GM19025 (cell line): ENCODE measurements around the gene ACAP1.
"Not testable (repeated sequence)": the region's sequence is repeated elsewhere in the genome, so short reads cannot be mapped to it uniquely, and the experiment has no call there.

ENCODE experiments used
- ATAC-seq: cut with Tn5 transposase; IDR thresholded peaks from one replicate; pipeline ENCODE4 v1.9.1; 2021; ENCODE audit warnings: mild to moderate bottlenecking, low read depth, moderate library complexity; ENCODE audit not compliant: unreplicated experiment

Gene ACAP1

GRCh38 chr17:7352910-7353635 is 16.7 kb downstream of the ACAP1 start:
- ATAC-seq, result no peak

- no peak for ATAC-seq
Observed at GRCh38 chr17:7354262-7354843, 18.0 kb downstream of the ACAP1 start.

GRCh38 chr17:7355053-7355452 is 18.7 kb downstream of the ACAP1 start, which contains the start of gene TMEM95:
Gene TMEM95, plus strand, starts transcription at chr17:7355156. Its CDS starts 49 bp downstream, at chr17:7355205.
- no peak for ATAC-seq

GRCh38 chr17:7355573-7355972 is 19.2 kb downstream of the ACAP1 start:
- ATAC-seq, result no peak

GRCh38 chr17:7356072-7356549 is 19.8 kb downstream of the ACAP1 start:
- ATAC-seq, result no peak

GRCh38 chr17:7356756-7357155 is 20.4 kb downstream of the ACAP1 start:
- no peak for ATAC-seq

- no peak for ATAC-seq
Observed at GRCh38 chr17:7357381-7357780, 21.1 kb downstream of the ACAP1 start.

GRCh38 chr17:7361906-7362305 is 25.6 kb downstream of the ACAP1 start:
- no peak for ATAC-seq

- ATAC-seq, result no peak
Observed at GRCh38 chr17:7363311-7363710, 27.0 kb downstream of the ACAP1 start.

- ATAC-seq, result not testable (repeated sequence)
Observed at GRCh38 chr17:7365963-7366362, 29.6 kb downstream of the ACAP1 start.

- no peak for ATAC-seq
Observed at GRCh38 chr17:7367083-7367482, 30.8 kb downstream of the ACAP1 start.

GRCh38 chr17:7367918-7368598 is 31.7 kb downstream of the ACAP1 start:
- ATAC-seq, result no peak

- ATAC-seq, result not testable (repeated sequence)
Observed at GRCh38 chr17:7368599-7368994, 32.3 kb downstream of the ACAP1 start.

- no peak for ATAC-seq
Observed at GRCh38 chr17:7369825-7370224, 33.5 kb downstream of the ACAP1 start.

- ATAC-seq, result no peak
Observed at GRCh38 chr17:7370853-7371252, 34.5 kb downstream of the ACAP1 start.

GRCh38 chr17:7374353-7374752 is 38.0 kb downstream of the ACAP1 start:
- ATAC-seq, result no peak

- no peak for ATAC-seq
Observed at GRCh38 chr17:7379134-7379533, 42.8 kb downstream of the ACAP1 start.

GRCh38 chr17:7380321-7380720 is 44.0 kb downstream of the ACAP1 start:
- no peak for ATAC-seq

- no peak for ATAC-seq
Observed at GRCh38 chr17:7380855-7381683, 44.7 kb downstream of the ACAP1 start, which contains the start of gene TNK1. Gene TNK1, plus strand, starts transcription at chr17:7381089. Its CDS starts 1,838 bp downstream, at chr17:7382927.

GRCh38 chr17:7382901-7383300 is 46.6 kb downstream of the ACAP1 start:
- ATAC-seq, result no peak

- ATAC-seq, result no peak
Observed at GRCh38 chr17:7383371-7383741, 47.0 kb downstream of the ACAP1 start.
